Fibroblast of the conjunctiva (primary cell): ENCODE measurements around the gene MYL1.

Source experiments
- DNase-seq: peaks from one replicate; pipeline ENCODE4 v3.0.0-alpha.2; 2010; ENCODE audit warnings: low read depth

Gene MYL1

DNA sequence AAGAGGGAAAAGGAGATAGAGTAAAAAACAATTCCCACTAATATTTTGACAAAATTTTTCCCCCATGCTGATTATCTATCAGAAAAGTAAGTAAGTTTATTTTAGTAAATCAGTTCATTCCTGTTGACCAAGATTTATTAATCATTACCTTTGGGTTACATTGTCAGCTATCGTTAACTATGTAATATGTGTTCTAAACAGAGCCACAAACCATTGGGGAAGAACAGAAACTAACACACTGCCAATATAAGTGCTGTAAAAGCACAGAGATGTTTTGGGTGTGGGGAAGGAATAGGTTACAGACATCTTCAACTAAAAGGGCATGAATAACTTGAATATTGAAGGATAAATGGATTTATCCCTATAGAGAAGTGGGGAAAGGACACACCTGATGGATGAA is 47.3 kb downstream of the MYL1 start:
- no peak for DNase-seq

DNA sequence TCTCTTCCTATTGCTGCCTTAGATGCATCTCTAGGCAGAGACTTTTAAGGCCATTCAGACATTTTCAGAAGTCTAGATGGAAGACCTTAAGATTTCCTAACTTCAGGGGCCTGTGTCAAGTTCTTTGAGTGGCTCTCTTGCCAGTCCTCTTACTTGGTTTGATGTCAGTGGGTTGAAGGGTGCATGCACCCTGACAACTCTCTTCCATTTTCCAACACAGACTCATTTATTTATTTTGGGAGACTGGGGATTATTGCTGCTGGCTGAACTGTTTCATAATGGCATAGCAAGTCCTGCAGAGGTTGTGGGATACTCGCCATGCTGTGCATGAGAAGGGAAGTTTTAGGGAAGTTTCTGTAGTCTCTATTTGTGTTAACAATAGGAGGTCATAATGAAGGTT is 50.7 kb downstream of the MYL1 start:
- no peak for DNase-seq

DNA sequence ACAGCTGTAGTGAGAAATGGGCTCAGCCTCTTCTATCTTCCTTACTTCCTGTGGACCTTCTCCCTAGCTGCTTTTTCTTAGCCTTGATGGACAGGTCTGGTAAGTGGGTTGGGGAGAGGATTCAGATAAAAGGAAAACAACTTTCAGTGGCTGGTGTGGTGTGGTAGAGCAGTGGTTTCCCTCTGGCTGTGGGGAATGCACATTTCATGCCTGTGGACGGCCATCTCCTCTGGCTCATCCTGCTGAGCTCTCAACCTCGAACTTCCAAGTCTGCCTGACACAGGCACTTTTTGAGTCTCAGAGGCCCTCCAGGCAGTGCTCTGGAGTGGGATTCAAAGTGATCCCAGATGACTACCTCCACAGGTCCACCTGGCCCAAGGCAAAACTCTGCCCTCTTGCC is 51.1 kb downstream of the MYL1 start:
- DNase-seq, result no peak

DNA sequence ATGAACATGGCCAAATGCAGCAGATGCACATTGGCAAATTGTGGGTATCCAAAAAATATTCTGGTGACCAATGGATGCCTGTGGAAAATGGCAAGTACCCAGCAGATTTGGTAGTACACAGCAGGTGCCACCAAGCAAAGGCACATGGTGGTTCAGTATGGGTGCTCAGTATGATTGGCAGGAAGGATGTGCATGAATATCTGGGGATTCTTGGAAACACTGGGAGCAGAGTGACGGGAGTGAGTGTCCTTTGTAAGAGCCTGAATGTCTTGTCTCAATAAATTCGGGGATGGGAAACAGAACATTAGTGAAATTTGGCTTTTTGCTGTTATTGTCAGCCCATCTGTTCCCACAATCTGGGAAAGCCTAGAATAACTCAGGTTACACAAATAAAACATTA is 52.9 kb downstream of the MYL1 start:
- no peak for DNase-seq

DNA sequence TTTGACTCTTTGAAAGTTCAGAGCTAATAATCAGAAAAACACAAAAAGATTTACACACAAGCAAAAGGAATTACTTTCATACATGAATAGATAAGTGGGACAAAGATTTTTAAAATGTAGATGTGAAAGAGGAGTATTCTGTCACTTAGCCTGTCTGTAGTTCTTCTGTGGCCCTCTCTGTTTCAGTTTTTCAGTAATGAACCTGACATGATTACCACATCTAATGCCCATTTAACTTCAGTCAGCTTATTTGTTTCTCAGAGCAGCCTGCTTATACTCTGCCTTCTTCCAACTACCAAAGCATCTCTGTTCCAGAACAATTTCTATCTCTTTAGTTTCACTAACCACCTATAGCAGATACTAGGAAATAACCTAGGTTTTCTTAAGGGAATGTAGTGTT is 55.3 kb downstream of the MYL1 start:
- DNase-seq, result no peak

DNA sequence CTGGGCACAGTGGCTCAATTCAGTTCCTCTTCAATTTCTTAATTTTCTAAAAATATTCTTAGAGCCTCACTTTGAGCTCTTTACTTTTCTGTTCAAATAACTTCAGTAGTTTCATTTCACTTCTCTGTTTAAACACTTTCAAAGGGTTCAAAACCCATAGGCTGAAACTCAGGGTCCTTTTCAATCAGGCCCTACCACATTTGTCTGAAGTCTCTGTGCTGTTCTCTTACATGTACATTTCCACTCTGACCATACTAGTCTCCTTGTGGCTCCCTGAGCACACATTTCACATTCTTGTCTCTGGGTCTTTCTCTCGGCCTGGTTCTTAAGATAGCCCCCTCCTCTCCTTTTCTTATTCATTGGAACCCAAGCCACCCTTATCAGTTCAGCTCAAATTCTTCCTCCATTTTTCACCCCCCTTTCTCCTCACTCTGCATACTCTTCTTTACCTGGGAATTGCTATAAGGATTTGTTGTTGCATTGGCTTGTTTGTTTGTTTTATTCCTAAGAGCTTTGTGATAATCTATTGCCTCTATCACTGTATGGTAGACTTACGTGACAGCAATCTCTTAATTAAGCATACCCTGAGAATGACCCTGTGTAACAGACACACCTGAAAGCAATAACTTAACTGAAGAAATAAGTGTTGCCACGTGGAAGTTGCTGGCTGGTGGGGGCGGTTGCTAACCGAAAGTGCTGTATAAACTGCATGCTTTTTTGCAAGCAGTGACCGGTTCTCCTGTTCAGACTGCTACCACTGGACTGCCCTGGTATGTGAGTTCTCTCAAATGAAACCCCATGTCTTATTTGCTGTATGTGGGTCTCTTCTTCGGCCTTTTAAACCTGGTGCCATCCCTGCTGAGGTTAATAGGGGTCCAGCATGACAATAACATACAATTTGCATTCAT is 62.0 kb downstream of the MYL1 start:
- no peak for DNase-seq

DNA sequence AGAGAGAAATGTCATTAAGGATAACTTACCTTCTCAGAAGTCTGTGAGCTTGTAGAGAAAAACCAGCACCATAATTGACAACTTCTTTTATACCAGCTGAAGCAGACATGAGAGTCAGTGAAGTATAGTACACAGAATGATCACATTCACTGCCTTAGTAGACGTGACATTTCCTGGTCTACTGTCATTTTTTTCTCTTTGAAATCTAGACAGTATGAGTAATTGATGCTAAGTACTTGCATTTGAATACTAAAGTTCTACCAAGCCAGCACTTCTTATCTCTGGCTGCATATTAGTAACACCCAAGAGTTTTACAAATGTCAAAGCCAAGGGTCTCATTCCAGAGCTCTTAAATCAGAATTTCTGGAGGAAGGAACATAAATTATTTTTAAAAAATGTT is 64.4 kb downstream of the MYL1 start:
- no peak for DNase-seq
